ENCODE measurements around the gene RPS16. TPM values are rescaled to one million over a fixed set of nuclear protein-coding genes. Genes with fewer than 3 reads are reported as not detected.

The RPS16 gene
- total and polyA plus RNA-seq, 9 of the 15 experiments (the other 6 are each of a cell fraction or from before 2014, with no cell fraction given), result 82.6 to 3,671 (median 2,204) TPM

DNA sequence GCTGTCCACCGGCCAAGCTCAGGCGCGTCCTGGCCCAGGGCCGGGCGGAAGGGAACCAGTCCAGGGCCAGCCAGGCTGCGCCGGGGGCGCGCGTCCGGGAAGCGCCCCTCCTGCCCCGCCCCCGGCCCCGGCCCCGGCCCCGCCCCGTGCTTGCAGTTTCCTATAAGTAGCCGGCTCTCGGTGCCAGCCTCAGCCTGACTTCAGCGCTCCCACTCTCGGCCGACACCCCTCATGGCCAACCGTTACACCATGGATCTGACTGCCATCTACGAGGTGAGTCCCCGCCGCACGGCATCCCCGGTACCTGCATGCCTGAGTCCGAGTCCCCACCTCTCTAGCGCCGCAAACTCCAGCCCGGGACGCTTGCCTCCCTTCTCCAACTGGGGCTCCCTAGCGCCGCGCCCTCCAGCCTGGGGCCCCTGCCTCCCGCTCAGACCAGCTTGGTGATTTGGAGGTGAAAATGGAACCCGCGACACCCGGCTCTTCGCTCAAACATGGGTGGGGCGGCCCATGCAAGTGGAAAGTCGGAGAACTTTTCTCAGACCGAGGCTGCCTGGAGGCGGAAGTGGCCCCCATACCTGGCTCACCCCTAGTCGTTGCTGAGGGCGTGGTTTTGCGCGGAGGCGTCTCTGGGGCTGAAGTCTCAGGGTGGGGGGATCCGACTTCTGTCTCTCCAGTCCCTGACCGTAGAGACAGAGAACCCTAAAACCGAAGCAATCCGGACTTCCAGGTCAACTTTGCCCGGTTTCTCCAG, 28.9 kb downstream of the RPS16 start, which contains the start of gene ZFP36 (continued):
- TF ChIP-seq, protein P1, sequence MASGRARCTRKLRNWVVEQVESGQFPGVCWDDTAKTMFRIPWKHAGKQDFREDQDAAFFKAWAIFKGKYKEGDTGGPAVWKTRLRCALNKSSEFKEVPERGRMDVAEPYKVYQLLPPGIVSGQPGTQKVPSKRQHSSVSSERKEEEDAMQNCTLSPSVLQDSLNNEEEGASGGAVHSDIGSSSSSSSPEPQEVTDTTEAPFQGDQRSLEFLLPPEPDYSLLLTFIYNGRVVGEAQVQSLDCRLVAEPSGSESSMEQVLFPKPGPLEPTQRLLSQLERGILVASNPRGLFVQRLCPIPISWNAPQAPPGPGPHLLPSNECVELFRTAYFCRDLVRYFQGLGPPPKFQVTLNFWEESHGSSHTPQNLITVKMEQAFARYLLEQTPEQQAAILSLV (tag; IDR thresholded peaks at IDR 0.05), result no peak
- TF ChIP-seq SIN3A (IDR thresholded peaks at IDR 0.05; ENCODE audit: borderline replicate concordance in 2 of 2, control insufficient read depth in 1 of 2, low read depth in 2 of 2, low read length in 2 of 2) (peak; percentile 76 to 87; a peak in 2 of 4 replicates), WHSC1 (IDR thresholded peaks at IDR 0.05; ENCODE audit: low read length) (no peak), PTTG1 (tag; IDR thresholded peaks at IDR 0.05; ENCODE audit: low read depth) (no peak), FOXJ3 (CRISPR knock-in tag; IDR thresholded peaks at IDR 0.05) (no peak), BRCA1 (IDR thresholded peaks at IDR 0.05) (no peak), BRCA1 (CRISPR knock-in tag; IDR thresholded peaks at IDR 0.05) (no peak), TOE1 (IDR thresholded peaks at IDR 0.05; ENCODE audit: borderline replicate concordance) (0 out of 2 replicates have a peak, but pooled peaks have one; percentile 16), TOE1 (CRISPR knock-in tag; IDR thresholded peaks at IDR 0.05; ENCODE audit: borderline replicate concordance, low read depth) (no peak), YBX1 (IDR thresholded peaks at IDR 0.05) (no peak), NCOA4 (IDR thresholded peaks at IDR 0.05; ENCODE audit: partially characterized antibody) (no peak), PRPF4 (IDR thresholded peaks at IDR 0.05; ENCODE audit: insufficient read depth, low read depth, low read length, poor library complexity, severe bottlenecking) (peak; percentile 74), RHOXF2B (CRISPR knock-in tag; conservative IDR thresholded peaks at IDR 0.05) (no peak), CBX3 (IDR thresholded peaks at IDR 0.05; ENCODE audit: borderline replicate concordance in 1 of 2, low read length in 2 of 2) (peak in 1 of 2 experiments; percentile 52; a peak in 1 of 3 replicates), POU5F1 (IDR thresholded peaks at IDR 0.05; ENCODE audit: borderline replicate concordance, low read depth, low read length, partially characterized antibody) (no peak), PHTF2 (CRISPR knock-in tag; IDR thresholded peaks at IDR 0.05) (no peak), TBP (optimal IDR thresholded peaks at IDR 0.05; ENCODE audit: low read depth, low read length) (peak; percentile 96), POLR2AphosphoS5 (IDR thresholded peaks at IDR 0.05; ENCODE audit: control insufficient read depth, insufficient read depth, low read depth, low read length) (peak; percentile 98), HNRNPLL (IDR thresholded peaks at IDR 0.05; ENCODE audit: low read depth, low read length, poor library complexity, severe bottlenecking) (peak; percentile 35), RNF219 (CRISPR knock-in tag; IDR thresholded peaks at IDR 0.05) (no peak), ZKSCAN8 (CRISPR knock-in tag; IDR thresholded peaks at IDR 0.05) (peak; percentile 30; the same call in 1 of the 2 replicates), SRSF7 (optimal IDR thresholded peaks at IDR 0.05; ENCODE audit: low read depth, low read length) (no peak), ZC3H4 (CRISPR knock-in tag; IDR thresholded peaks at IDR 0.05; ENCODE audit: borderline replicate concordance) (0 out of 2 replicates have a peak, but pooled peaks have one; percentile 32), ZSCAN32 (CRISPR knock-in tag; IDR thresholded peaks at IDR 0.05) (no peak)

Data from K562 (cell line).